WTC11 (cell line): ENCODE results near the gene KCNG4. TPM values are rescaled to one million over a fixed set of nuclear protein-coding genes. Genes with fewer than 3 reads are reported as not detected.

ENCODE experiments used
- ATAC-seq: fragments of 200-7000 bp; cut with Tn5 transposase; 2 replicates; pipeline ENCODE4 v1.10.0; 2021; ENCODE audit warnings: mild to moderate bottlenecking, moderate library complexity
- CTCF ChIA-PET: fragments of 300-600 bp; sonication (Branson Sonifier 250); formaldehyde crosslinking; loops from one replicate; lab custom pipeline; 2021; ENCODE audit warnings: antibody characterized with exemption; lab: Charles Lee
- POLR2A ChIA-PET: fragments of 350-600 bp; sonication (Branson Sonifier 250); formaldehyde crosslinking; loops from one replicate; lab custom pipeline; 2021; ENCODE audit warnings: antibody characterized with exemption; lab: Charles Lee
- DNase-seq: peaks from one replicate; pipeline ENCODE4 v3.0.0; 2021; ENCODE audit warnings: low spot score
- H3K27ac Mint-ChIP-seq: 2 replicates; pipeline ENCODE4 v1.8.0; 2021; ENCODE audit warnings: mixed read lengths
- H3K27me3 Mint-ChIP-seq: 2 replicates; pipeline ENCODE4 v1.8.0; 2021; ENCODE audit warnings: low read depth, mild to moderate bottlenecking, moderate library complexity, mixed read lengths
- H3K36me3 Mint-ChIP-seq: 2 replicates; pipeline ENCODE4 v1.8.0; 2021; ENCODE audit warnings: mixed read lengths
- H3K4me1 Mint-ChIP-seq: 2 replicates; pipeline ENCODE4 v1.8.0; 2022; ENCODE audit warnings: mixed read lengths
- H3K4me3 Mint-ChIP-seq: 2 replicates; pipeline ENCODE4 v1.8.0; 2021; ENCODE audit warnings: mild to moderate bottlenecking, moderate library complexity, mixed read lengths
- H3K9me3 Mint-ChIP-seq: 2 replicates; pipeline ENCODE4 v1.8.0; 2021; ENCODE audit warnings: mixed read lengths
- ATF3 ChIP-seq: sonication (generic); formaldehyde crosslinking; conservative IDR thresholded peaks from 2 replicates; pipeline ENCODE4 v1.8.1; 2022; ENCODE audit warnings: mild to moderate bottlenecking, missing genetic modification reagents
- CDX4 ChIP-seq: fragments of 250-450 bp; sonication (Bioruptor Pico); IDR thresholded peaks from 2 replicates; pipeline ENCODE4 v1.9.0; 2021; ENCODE audit warnings: moderate library complexity, mild to moderate bottlenecking, inconsistent platforms, borderline replicate concordance
- CREM ChIP-seq: sonication (generic); formaldehyde crosslinking; IDR thresholded peaks from 2 replicates; pipeline ENCODE4 v1.8.1; 2022; ENCODE audit warnings: mild to moderate bottlenecking, missing genetic modification reagents, moderate library complexity
- ETV6 ChIP-seq: sonication (generic); formaldehyde crosslinking; IDR thresholded peaks from 2 replicates; pipeline ENCODE4 v1.8.1; 2022; ENCODE audit warnings: mild to moderate bottlenecking, missing genetic modification reagents
- FOXP4 ChIP-seq: sonication (generic); formaldehyde crosslinking; IDR thresholded peaks from 2 replicates; pipeline ENCODE4 v1.8.0; 2022; ENCODE audit warnings: mild to moderate bottlenecking, missing genetic modification reagents
- HMGXB4 ChIP-seq: sonication (generic); formaldehyde crosslinking; IDR thresholded peaks from 2 replicates; pipeline ENCODE4 v1.8.1; 2023; ENCODE audit warnings: mild to moderate bottlenecking, moderate library complexity, missing genetic modification reagents
- IRF1 ChIP-seq: sonication (generic); formaldehyde crosslinking; IDR thresholded peaks from 2 replicates; pipeline ENCODE4 v1.8.0; 2023; ENCODE audit warnings: missing genetic modification reagents
- KAT7 ChIP-seq: sonication (generic); formaldehyde crosslinking; IDR thresholded peaks from 2 replicates; pipeline ENCODE4 v1.8.1; 2023; ENCODE audit warnings: missing genetic modification reagents, mild to moderate bottlenecking, borderline replicate concordance
- NFE2L1 ChIP-seq: sonication (generic); formaldehyde crosslinking; IDR thresholded peaks from 2 replicates; pipeline ENCODE4 v1.8.1; 2023; ENCODE audit warnings: missing genetic modification reagents
- NR3C1 ChIP-seq: sonication (generic); formaldehyde crosslinking; conservative IDR thresholded peaks from 2 replicates; pipeline ENCODE4 v1.8.1; 2023; ENCODE audit warnings: low read depth, mild to moderate bottlenecking, missing genetic modification reagents
- RELA ChIP-seq: sonication (generic); formaldehyde crosslinking; IDR thresholded peaks from 2 replicates; pipeline ENCODE4 v1.8.1; 2022; ENCODE audit warnings: missing genetic modification reagents, mild to moderate bottlenecking, borderline replicate concordance
- RORB ChIP-seq: fragments of 250-450 bp; sonication (Bioruptor Pico); IDR thresholded peaks from 2 replicates; pipeline ENCODE4 v1.9.0; 2021; ENCODE audit warnings: mild to moderate bottlenecking
- SMAD4 ChIP-seq: sonication (generic); formaldehyde crosslinking; IDR thresholded peaks from 2 replicates; pipeline ENCODE4 v1.8.0; 2022; ENCODE audit warnings: mild to moderate bottlenecking, missing genetic modification reagents
- SP1 ChIP-seq: sonication (generic); formaldehyde crosslinking; conservative IDR thresholded peaks from 2 replicates; pipeline ENCODE4 v1.8.1; 2022; ENCODE audit warnings: missing genetic modification reagents
- ZNF121 ChIP-seq: sonication (generic); formaldehyde crosslinking; IDR thresholded peaks from 2 replicates; pipeline ENCODE4 v1.8.0; 2023; ENCODE audit warnings: missing genetic modification reagents
- ZNF219 ChIP-seq: sonication (generic); formaldehyde crosslinking; IDR thresholded peaks from 2 replicates; pipeline ENCODE4 v1.8.0; 2023; ENCODE audit warnings: missing genetic modification reagents, mild to moderate bottlenecking, borderline replicate concordance
- ZNF281 ChIP-seq: sonication (generic); formaldehyde crosslinking; IDR thresholded peaks from 2 replicates; pipeline ENCODE4 v1.8.0; 2023; ENCODE audit warnings: mild to moderate bottlenecking, missing genetic modification reagents
- total RNA-seq: library from RNA; stranded (reverse); gene quantifications from 3 replicates; pipeline ENCODE4 v1.2.3, GENCODE V29; 2021

Gene KCNG4
- total RNA-seq, 1 experiment from 2014 or later, result not detected

- ChIA-PET CTCF (interaction anchor here (0.5 to 2.5 kb wide), 5 partner anchors 52 to 155 kb away, joined by 3 to 8 read pairs (median 4); partner anchors contain the start of gene TAF1C), POLR2A (no interaction called here)
- peaks cover 10% of the 10 kb centered on the region for H3K9me3 Mint-ChIP-seq
- ATAC-seq (no peak; the same call in 1 of the 2 replicates), DNase-seq (no peak)
- H3K27me3 Mint-ChIP-seq, result no peaks in the 10 kb centered on the region; the same call in 1 of the 2 replicates
- no peak overlapping the region for H3K4me3 Mint-ChIP-seq
- no peak overlapping the region for H3K27ac Mint-ChIP-seq
- TF ChIP-seq CDX4 (CRISPR knock-in tag) (no peak), KAT7 (CRISPR knock-in tag) (no peak), SMAD4 (CRISPR knock-in tag) (no peak), RORB (CRISPR knock-in tag) (no peak), ATF3 (CRISPR knock-in tag) (no peak), SP1 (no peak), CREM (CRISPR knock-in tag) (no peak), HMGXB4 (CRISPR knock-in tag) (no peak), IRF1 (CRISPR knock-in tag) (no peak), NFE2L1 (CRISPR knock-in tag) (no peak), ETV6 (CRISPR knock-in tag) (no peak)
- H3K36me3 Mint-ChIP-seq, result no peaks in the 10 kb centered on the region
- H3K4me1 Mint-ChIP-seq, result no peaks in the 10 kb centered on the region
Measured at GRCh38 chr16:84239141-84239769, 557 bp downstream of the KCNG4 start.

GRCh38 chr16:84237994-84238750 is 1.6 kb downstream of the KCNG4 start:
- ChIA-PET CTCF (interaction anchor here (1.0 to 2.5 kb wide), 3 partner anchors 51 to 75 kb away, joined by 3 to 8 read pairs (median 3); partner anchors contain the start of gene TAF1C), POLR2A (no interaction called here)
- ATAC-seq, result no peak
- H3K4me1 Mint-ChIP-seq, result no peaks in the 10 kb centered on the region
- no peaks in the 10 kb centered on the region for H3K36me3 Mint-ChIP-seq
- no peaks in the 10 kb centered on the region; the same call in 1 of the 2 replicates for H3K27me3 Mint-ChIP-seq
- TF ChIP-seq ZNF281 (CRISPR knock-in tag) (no peak), NR3C1 (CRISPR knock-in tag) (no peak), ZNF121 (CRISPR knock-in tag) (no peak), RELA (CRISPR knock-in tag) (no peak), CREM (CRISPR knock-in tag) (no peak), ZNF219 (CRISPR knock-in tag) (no peak), FOXP4 (no peak)
- TF ChIP-seq, all 79 proteins: peak for 0
- Mint-ChIP-seq H3K9me3 (no peaks in the 10 kb centered on the region), H3K4me3 (no peak overlapping the region), H3K27ac (no peak overlapping the region)
- no peak for DNase-seq
